ENCODE results near the gene PTPRD. TPM values are rescaled to one million over a fixed set of nuclear protein-coding genes. Genes with fewer than 3 reads are reported as not detected.

The PTPRD gene
- total and polyA plus RNA-seq, 2 of the 4 experiments (the other 2 are of a cell fraction): 0.07 to 0.18 TPM

DNA sequence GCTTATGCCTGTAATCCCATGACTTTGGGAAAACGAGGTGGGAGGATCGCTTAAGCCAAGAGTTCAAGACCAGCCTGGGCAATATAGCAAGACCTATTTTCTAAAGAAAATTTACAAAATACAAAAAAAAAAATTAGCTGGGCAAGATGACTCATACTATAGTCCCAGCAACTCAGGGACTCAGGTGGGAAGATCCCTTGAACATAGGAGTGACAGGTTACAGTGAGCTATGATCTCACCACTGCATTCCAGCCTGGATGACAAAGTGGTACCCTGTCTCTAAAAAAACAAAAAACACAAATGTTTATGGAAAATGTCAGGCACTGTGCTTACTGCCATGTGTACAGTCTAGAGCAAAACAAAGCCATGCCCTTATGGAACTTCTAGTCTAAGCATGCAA lies 1989.9 kb downstream of the PTPRD start:
- H3K9ac ChIP-seq (ENCODE audit: low read depth, low read length): no peak overlapping the region
- H3K4me3 ChIP-seq (ENCODE audit: insufficient read depth, low read depth, low read length): no peak overlapping the region
- no peaks in the 10 kb centered on the region; the same call in 1 of the 2 replicates for H3K9me3 ChIP-seq (ENCODE audit: control insufficient read depth, insufficient read depth, low read length)
- no peak overlapping the region for H3K23ac ChIP-seq (ENCODE audit: low read depth, low read length)
- no peak overlapping the region for H2BK5ac ChIP-seq (ENCODE audit: low read depth, low read length, poor library complexity, severe bottlenecking)
- no peak overlapping the region for H3K4me2 ChIP-seq (ENCODE audit: low read depth, low read length)
- H3K56ac ChIP-seq (ENCODE audit: extremely low read depth, insufficient read depth, low read length): no peak overlapping the region
- H4K5ac ChIP-seq (ENCODE audit: low read depth, low read length): no peak overlapping the region
- no peaks in the 10 kb centered on the region for H3K36me3 ChIP-seq (ENCODE audit: control insufficient read depth, insufficient read depth, low read length)
- whole genome bisulfite sequencing, 2 experiments (ENCODE audit: extremely low coverage in 2 of 2, insufficient read length in 1 of 2): no CpG with 5 or more reads among the region's 2 CpGs
- CTCF ChIA-PET: no interaction called here
- no peak overlapping the region for H4K91ac ChIP-seq (ENCODE audit: insufficient read depth, low read depth, low read length)
- no peaks in the 10 kb centered on the region for H3K27me3 ChIP-seq (ENCODE audit: control insufficient read depth, insufficient read depth, low read length)
- no peak overlapping the region for H4K8ac ChIP-seq (ENCODE audit: low read depth in 2 of 2, low read length in 2 of 2)
- ATAC-seq (ENCODE audit: low read depth) (no peak), DNase-seq (no peak)
- H3K9me1 ChIP-seq (ENCODE audit: insufficient read depth, low read length): no peaks in the 10 kb centered on the region
- H2BK15ac ChIP-seq (ENCODE audit: low read depth, low read length): no peak overlapping the region
- in situ Hi-C loops (cut with MboI; ENCODE audit: low sequenced_read_pairs): no loop called here
- no peak overlapping the region for H2AK5ac ChIP-seq (ENCODE audit: low read depth, low read length)
- no peak overlapping the region for H3K4ac ChIP-seq (ENCODE audit: low read depth, low read length)
- dilution Hi-C loops (cut with HindIII; ENCODE audit: low sequenced_read_pairs, unreplicated experiment): no loop called here
- no peak overlapping the region for H2BK20ac ChIP-seq (ENCODE audit: low read depth, low read length)
- H2AFZ ChIP-seq (replicated peaks; ENCODE audit: low read length, poor library complexity): no peak overlapping the region
- no peaks in the 10 kb centered on the region for H3K79me1 ChIP-seq (ENCODE audit: low read depth in 1 of 2, low read length in 2 of 2)
- intact Hi-C loops (cut with micrococcal nuclease): no loop called here
- no peak for TF ChIP-seq BHLHE40 (IDR thresholded peaks at IDR 0.05; ENCODE audit: low read depth, low read length)
- TF ChIP-seq CEBPB (IDR thresholded peaks at IDR 0.05; ENCODE audit: low read depth, low read length): no peak
- no peak for TF ChIP-seq RAD21 (IDR thresholded peaks at IDR 0.05; ENCODE audit: low read length)
- TF ChIP-seq, protein P1, sequence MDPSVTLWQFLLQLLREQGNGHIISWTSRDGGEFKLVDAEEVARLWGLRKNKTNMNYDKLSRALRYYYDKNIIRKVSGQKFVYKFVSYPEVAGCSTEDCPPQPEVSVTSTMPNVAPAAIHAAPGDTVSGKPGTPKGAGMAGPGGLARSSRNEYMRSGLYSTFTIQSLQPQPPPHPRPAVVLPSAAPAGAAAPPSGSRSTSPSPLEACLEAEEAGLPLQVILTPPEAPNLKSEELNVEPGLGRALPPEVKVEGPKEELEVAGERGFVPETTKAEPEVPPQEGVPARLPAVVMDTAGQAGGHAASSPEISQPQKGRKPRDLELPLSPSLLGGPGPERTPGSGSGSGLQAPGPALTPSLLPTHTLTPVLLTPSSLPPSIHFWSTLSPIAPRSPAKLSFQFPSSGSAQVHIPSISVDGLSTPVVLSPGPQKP (IDR thresholded peaks at IDR 0.05; ENCODE audit: borderline replicate concordance, low read depth, low read length): no peak
- no peak for TF ChIP-seq NFE2L2 (IDR thresholded peaks at IDR 0.05; ENCODE audit: low read depth, low read length)
- TF ChIP-seq MXI1 (IDR thresholded peaks at IDR 0.05; ENCODE audit: borderline replicate concordance, low read depth, low read length): no peak
- TF ChIP-seq MAFK (IDR thresholded peaks at IDR 0.05; ENCODE audit: low read depth, low read length): no peak
- no peaks in the 10 kb centered on the region for H4K20me1 ChIP-seq (ENCODE audit: insufficient read depth, low read length)
- no peak overlapping the region for H3K18ac ChIP-seq (ENCODE audit: low read depth, low read length)
- H3K27ac ChIP-seq (ENCODE audit: insufficient read depth, low read length): no peak overlapping the region
- H3K14ac ChIP-seq (replicated peaks; ENCODE audit: low read depth, low read length): no peak overlapping the region
- no peak overlapping the region for H2BK120ac ChIP-seq (ENCODE audit: low read depth, low read length)
- H3K4me1 ChIP-seq (ENCODE audit: control insufficient read depth, insufficient read depth, low read length): no peaks in the 10 kb centered on the region
- POLR2A ChIA-PET (ENCODE audit: unreplicated experiment): no interaction called here
- H2AK9ac ChIP-seq (replicated peaks; ENCODE audit: low read depth, low read length, poor library complexity): no peak overlapping the region
- BruUV-seq (replicated peaks): no TSS peak
